K562 (cell line): Measurements from ENCODE around the gene TSPAN32. TPM values are rescaled to one million over a fixed set of nuclear protein-coding genes. Genes with fewer than 3 reads are reported as not detected.

Source experiments
- polyA plus RNA-seq, 8 experiments: library from polyadenylated mRNA; depleted of rRNA in 4 of 8; stranded (reverse) in 5 of 8; unstranded in 3 of 8; fragments of >200 nt; fragmentation: Nextera tagmentation in 2 of 8; fragmentation: Illumina TruSeq in 1 of 8; extraction: Ambion mirVana in 2 of 8; extraction: Trizol in 1 of 8; gene quantifications; 2 replicates each; pipeline versions ENCODE4 v1.2.1 to v1.2.3, GENCODE V29; 2011 to 2014; ENCODE audit warnings: inconsistent platforms in 1 of 8, missing spikeins in 1 of 8
- total RNA-seq, 7 experiments: library from RNA; depleted of rRNA in 6 of 7; stranded (reverse); fragments of >200 nt in 6 of 7; fragmentation: Illumina TruSeq in 2 of 7; extraction: Trizol in 2 of 7; gene quantifications; 2 replicates each; pipeline versions ENCODE4 v1.2.1 to v1.2.3, GENCODE V29; 2011 to 2021; ENCODE audit warnings: low replicate concordance in 1 of 7
- TF ChIP-seq, protein P1 (sequence below): fragments of 200-600 bp; sonication (generic); IDR thresholded peaks from one replicate; pipeline ENCODE4 v1.6.1; 2012; ENCODE audit warnings: mild to moderate bottlenecking, low read depth, low read length, inconsistent platforms

TSPAN32 gene
- total and polyA plus RNA-seq, 9 of the 15 experiments (the other 6 are each of a cell fraction or from before 2014, with no cell fraction given) = 0.21 to 7.3 (median 2.6) TPM

- TF ChIP-seq, protein P1, sequence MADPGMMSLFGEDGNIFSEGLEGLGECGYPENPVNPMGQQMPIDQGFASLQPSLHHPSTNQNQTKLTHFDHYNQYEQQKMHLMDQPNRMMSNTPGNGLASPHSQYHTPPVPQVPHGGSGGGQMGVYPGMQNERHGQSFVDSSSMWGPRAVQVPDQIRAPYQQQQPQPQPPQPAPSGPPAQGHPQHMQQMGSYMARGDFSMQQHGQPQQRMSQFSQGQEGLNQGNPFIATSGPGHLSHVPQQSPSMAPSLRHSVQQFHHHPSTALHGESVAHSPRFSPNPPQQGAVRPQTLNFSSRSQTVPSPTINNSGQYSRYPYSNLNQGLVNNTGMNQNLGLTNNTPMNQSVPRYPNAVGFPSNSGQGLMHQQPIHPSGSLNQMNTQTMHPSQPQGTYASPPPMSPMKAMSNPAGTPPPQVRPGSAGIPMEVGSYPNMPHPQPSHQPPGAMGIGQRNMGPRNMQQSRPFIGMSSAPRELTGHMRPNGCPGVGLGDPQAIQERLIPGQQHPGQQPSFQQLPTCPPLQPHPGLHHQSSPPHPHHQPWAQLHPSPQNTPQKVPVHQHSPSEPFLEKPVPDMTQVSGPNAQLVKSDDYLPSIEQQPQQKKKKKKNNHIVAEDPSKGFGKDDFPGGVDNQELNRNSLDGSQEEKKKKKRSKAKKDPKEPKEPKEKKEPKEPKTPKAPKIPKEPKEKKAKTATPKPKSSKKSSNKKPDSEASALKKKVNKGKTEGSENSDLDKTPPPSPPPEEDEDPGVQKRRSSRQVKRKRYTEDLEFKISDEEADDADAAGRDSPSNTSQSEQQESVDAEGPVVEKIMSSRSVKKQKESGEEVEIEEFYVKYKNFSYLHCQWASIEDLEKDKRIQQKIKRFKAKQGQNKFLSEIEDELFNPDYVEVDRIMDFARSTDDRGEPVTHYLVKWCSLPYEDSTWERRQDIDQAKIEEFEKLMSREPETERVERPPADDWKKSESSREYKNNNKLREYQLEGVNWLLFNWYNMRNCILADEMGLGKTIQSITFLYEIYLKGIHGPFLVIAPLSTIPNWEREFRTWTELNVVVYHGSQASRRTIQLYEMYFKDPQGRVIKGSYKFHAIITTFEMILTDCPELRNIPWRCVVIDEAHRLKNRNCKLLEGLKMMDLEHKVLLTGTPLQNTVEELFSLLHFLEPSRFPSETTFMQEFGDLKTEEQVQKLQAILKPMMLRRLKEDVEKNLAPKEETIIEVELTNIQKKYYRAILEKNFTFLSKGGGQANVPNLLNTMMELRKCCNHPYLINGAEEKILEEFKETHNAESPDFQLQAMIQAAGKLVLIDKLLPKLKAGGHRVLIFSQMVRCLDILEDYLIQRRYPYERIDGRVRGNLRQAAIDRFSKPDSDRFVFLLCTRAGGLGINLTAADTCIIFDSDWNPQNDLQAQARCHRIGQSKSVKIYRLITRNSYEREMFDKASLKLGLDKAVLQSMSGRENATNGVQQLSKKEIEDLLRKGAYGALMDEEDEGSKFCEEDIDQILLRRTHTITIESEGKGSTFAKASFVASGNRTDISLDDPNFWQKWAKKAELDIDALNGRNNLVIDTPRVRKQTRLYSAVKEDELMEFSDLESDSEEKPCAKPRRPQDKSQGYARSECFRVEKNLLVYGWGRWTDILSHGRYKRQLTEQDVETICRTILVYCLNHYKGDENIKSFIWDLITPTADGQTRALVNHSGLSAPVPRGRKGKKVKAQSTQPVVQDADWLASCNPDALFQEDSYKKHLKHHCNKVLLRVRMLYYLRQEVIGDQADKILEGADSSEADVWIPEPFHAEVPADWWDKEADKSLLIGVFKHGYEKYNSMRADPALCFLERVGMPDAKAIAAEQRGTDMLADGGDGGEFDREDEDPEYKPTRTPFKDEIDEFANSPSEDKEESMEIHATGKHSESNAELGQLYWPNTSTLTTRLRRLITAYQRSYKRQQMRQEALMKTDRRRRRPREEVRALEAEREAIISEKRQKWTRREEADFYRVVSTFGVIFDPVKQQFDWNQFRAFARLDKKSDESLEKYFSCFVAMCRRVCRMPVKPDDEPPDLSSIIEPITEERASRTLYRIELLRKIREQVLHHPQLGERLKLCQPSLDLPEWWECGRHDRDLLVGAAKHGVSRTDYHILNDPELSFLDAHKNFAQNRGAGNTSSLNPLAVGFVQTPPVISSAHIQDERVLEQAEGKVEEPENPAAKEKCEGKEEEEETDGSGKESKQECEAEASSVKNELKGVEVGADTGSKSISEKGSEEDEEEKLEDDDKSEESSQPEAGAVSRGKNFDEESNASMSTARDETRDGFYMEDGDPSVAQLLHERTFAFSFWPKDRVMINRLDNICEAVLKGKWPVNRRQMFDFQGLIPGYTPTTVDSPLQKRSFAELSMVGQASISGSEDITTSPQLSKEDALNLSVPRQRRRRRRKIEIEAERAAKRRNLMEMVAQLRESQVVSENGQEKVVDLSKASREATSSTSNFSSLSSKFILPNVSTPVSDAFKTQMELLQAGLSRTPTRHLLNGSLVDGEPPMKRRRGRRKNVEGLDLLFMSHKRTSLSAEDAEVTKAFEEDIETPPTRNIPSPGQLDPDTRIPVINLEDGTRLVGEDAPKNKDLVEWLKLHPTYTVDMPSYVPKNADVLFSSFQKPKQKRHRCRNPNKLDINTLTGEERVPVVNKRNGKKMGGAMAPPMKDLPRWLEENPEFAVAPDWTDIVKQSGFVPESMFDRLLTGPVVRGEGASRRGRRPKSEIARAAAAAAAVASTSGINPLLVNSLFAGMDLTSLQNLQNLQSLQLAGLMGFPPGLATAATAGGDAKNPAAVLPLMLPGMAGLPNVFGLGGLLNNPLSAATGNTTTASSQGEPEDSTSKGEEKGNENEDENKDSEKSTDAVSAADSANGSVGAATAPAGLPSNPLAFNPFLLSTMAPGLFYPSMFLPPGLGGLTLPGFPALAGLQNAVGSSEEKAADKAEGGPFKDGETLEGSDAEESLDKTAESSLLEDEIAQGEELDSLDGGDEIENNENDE = no peak
Measured at GRCh38 chr11:2328021-2328420, 26.2 kb downstream of the TSPAN32 start (continued).
